ENCODE measurements around the gene BFSP1.

Gene BFSP1

DNA sequence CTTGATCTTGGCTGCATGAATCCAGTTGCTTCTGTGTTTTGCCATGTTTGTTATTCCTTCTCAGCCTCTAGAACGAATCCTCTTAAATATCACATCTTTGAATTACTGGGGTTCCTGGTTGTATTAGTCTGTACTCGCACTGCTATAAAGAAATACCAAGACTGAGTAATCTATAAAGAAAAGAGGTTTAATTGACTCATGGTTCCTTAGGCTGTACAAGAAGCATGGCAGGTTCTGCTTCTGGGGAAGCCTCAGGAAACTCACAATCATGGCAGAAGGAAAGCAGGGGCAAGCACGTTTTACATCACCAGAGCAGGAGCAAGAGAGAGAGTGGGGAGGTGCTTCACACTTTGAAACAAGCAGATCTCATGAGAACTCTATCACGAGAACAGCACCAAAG lies 18.0 kb upstream of the BFSP1 start:
- Histone ChIP-seq H3K4me3 (ENCODE audit: low read depth, low read length) (no peak overlapping the region), H3K27me3 (peaks cover 9% of the 10 kb centered on the region; the same call in 1 of the 2 replicates), H3K36me3 (no peaks in the 10 kb centered on the region), H3K9me3 (no peaks in the 10 kb centered on the region), H3K4me1 (no peaks in the 10 kb centered on the region)
- TF ChIP-seq, protein P1, sequence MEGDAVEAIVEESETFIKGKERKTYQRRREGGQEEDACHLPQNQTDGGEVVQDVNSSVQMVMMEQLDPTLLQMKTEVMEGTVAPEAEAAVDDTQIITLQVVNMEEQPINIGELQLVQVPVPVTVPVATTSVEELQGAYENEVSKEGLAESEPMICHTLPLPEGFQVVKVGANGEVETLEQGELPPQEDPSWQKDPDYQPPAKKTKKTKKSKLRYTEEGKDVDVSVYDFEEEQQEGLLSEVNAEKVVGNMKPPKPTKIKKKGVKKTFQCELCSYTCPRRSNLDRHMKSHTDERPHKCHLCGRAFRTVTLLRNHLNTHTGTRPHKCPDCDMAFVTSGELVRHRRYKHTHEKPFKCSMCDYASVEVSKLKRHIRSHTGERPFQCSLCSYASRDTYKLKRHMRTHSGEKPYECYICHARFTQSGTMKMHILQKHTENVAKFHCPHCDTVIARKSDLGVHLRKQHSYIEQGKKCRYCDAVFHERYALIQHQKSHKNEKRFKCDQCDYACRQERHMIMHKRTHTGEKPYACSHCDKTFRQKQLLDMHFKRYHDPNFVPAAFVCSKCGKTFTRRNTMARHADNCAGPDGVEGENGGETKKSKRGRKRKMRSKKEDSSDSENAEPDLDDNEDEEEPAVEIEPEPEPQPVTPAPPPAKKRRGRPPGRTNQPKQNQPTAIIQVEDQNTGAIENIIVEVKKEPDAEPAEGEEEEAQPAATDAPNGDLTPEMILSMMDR (IDR thresholded peaks at IDR 0.05; ENCODE audit: low read depth, low read length) = no peak
- DNase-seq = no peak

DNA sequence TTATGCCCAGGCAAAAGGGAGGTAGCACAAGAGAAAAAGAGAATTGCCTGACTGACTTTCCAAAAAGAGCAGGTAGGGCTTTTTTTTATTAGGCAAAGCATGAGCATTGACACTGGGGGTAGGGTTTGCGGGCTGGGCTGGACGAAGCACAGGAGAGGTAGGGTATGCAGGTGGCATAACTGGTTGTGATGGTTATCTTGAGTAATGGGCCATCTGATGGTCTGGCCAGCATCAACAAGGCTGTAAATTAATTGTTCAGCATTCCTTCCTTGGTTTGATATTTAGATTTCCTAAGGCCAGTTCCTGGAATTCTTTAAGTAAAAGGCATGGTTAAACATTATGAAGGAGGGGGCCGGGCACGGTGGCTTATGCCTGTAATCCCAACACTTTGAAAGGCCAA lies 13.9 kb upstream of the BFSP1 start:
- no peaks in the 10 kb centered on the region for H3K4me1 ChIP-seq
- no peaks in the 10 kb centered on the region for H3K36me3 ChIP-seq
- DNase-seq = no peak
- no peaks in the 10 kb centered on the region for H3K9me3 ChIP-seq
- H3K27me3 ChIP-seq = peaks cover 17% of the 10 kb centered on the region
- no peak overlapping the region for H3K4me3 ChIP-seq (ENCODE audit: low read depth, low read length)
- TF ChIP-seq, protein P1 (IDR thresholded peaks at IDR 0.05; ENCODE audit: low read depth, low read length) = no peak

DNA sequence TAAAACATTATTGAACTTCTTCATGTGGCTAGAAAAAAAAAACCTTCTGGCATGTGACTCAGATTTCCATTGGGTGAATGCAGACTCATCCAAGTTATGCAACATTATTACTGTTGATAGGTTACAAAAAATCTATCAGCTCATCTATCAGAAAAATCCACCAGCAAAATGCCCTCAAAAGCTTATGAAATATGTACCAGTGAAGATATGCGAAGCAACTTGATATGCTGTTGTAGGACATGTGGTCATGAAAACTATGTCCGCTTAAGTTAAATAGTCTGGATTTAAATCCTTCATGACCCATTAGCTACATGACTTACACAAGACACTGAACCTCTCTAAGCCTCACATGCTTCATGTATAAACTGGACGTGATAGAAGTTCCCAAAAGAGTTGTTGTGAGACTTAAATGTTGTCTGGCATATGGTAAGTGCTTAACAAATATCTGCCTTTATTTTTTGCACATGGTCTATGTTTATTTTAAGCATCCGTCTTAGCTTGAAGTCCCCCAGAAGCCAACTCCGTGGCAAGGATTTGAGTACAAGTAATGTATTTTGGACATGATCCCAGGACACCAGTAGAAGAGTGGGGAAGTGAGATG lies 12.5 kb upstream of the BFSP1 start:
- Histone ChIP-seq H3K36me3 (no peaks in the 10 kb centered on the region), H3K4me1 (no peaks in the 10 kb centered on the region), H3K4me3 (ENCODE audit: low read depth, low read length) (no peak overlapping the region), H3K9me3 (no peaks in the 10 kb centered on the region), H3K27me3 (peaks cover 18% of the 10 kb centered on the region)
- TF ChIP-seq, protein P1 (IDR thresholded peaks at IDR 0.05; ENCODE audit: low read depth, low read length) = no peak
- no peak for DNase-seq

DNA sequence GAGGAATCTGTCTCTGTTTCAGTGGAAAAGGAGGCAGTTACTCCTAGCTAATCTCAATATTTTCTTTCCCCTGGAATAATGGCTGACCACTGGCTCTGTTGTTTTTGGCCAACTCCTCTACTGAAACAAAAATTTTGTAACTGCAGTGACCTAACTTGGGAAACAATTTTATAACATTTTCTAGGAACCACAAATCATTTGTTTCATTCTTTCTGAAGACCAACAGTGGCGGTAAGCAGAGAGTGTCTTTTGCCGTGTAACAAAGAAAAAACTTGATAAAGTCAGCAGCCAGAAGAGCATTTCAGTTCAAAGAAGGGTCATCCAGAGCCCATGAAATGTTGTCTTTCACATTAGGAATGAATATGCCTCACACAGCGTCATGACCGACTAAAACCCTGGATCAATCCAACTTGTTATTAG lies 11.8 kb upstream of the BFSP1 start:
- no peak overlapping the region for H3K4me3 ChIP-seq (ENCODE audit: low read depth, low read length)
- no peak for DNase-seq

DNA sequence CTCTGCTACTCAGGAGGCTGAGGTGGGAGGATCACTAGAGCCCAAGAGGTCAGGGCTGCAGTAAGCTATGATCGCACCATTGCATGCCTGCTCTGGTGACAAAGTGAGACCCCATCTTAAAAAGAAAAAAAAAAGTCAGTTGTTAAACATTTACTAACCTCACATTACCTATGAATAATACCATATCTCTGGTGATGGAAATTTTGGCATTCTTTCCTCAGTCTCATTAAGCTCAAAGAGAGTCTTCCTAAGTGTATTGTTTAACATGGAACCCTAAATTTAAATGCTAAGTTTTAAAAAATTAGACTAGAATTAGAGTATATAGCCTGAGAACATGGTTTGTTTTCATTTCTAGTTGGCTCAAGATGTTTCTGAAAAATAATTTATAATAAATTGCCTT lies 11.3 kb upstream of the BFSP1 start:
- DNase-seq = no peak
- TF ChIP-seq, protein P1 (IDR thresholded peaks at IDR 0.05; ENCODE audit: low read depth, low read length) = no peak

More for the DNA sequence above, 11.8 kb upstream of the BFSP1 start:
- H3K9me3 ChIP-seq = no peaks in the 10 kb centered on the region
- H3K4me1 ChIP-seq = no peaks in the 10 kb centered on the region
- H3K27me3 ChIP-seq = peaks cover 20% of the 10 kb centered on the region
- H3K36me3 ChIP-seq = no peaks in the 10 kb centered on the region
- TF ChIP-seq, protein P1 (IDR thresholded peaks at IDR 0.05; ENCODE audit: low read depth, low read length) = no peak

DNA sequence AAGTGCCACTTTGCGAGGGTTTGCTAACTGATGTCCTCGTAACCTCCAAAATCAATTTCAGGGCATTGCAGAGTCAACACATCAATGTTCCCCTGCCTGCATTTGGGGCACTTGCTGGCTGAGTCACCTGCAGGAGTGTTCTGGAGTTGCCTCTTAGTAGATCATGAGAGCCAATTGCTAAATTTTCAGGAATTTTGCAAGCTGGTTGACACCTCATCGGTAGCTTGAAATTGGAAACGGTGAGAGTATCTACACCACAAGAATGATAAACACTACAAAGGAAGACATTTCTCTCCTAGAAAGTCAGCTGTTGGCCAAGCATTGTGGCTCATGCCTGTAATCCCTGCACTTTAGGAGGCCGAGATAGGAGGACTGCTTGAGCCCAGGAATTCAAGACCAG lies 10.8 kb upstream of the BFSP1 start:
- TF ChIP-seq, protein P1 (IDR thresholded peaks at IDR 0.05; ENCODE audit: low read depth, low read length) = no peak
- H3K4me3 ChIP-seq (ENCODE audit: low read depth, low read length) = no peak overlapping the region
- H3K27me3 ChIP-seq = peaks cover 20% of the 10 kb centered on the region
- H3K36me3 ChIP-seq = no peaks in the 10 kb centered on the region
- no peaks in the 10 kb centered on the region for H3K9me3 ChIP-seq
- DNase-seq = no peak
- H3K4me1 ChIP-seq = no peaks in the 10 kb centered on the region; the same call in 1 of the 2 replicates

More for the DNA sequence above, 11.3 kb upstream of the BFSP1 start:
- Histone ChIP-seq H3K4me3 (ENCODE audit: low read depth, low read length) (no peak overlapping the region), H3K4me1 (no peaks in the 10 kb centered on the region), H3K36me3 (no peaks in the 10 kb centered on the region), H3K27me3 (peaks cover 20% of the 10 kb centered on the region), H3K9me3 (no peaks in the 10 kb centered on the region)
